Karpas-422 (cell line): Measurements from ENCODE around the gene REC8. TPM values are rescaled to one million over a fixed set of nuclear protein-coding genes. Genes with fewer than 3 reads are reported as not detected.

ENCODE experiments used
- DNase-seq: peaks from one replicate; pipeline ENCODE4 v3.0.0-alpha.2; 2015
- H2AFZ ChIP-seq: fragments of 200-600 bp; sonication (generic); 2 replicates; pipeline ENCODE4 v1.6.1; 2014; ENCODE audit warnings: antibody characterized with exemption, low read length, mixed read lengths
- H3K27ac ChIP-seq: fragments of 200-600 bp; sonication (generic); 2 replicates; pipeline ENCODE4 v1.5.1; 2014; ENCODE audit warnings: mild to moderate bottlenecking, low read length, moderate library complexity
- H3K27me3 ChIP-seq: fragments of 200-600 bp; sonication (generic); 2 replicates; pipeline ENCODE4 v1.6.1; 2014; ENCODE audit warnings: low read length, mixed read lengths
- H3K36me3 ChIP-seq: fragments of 200-600 bp; sonication (generic); 2 replicates; pipeline ENCODE4 v1.6.1; 2014; ENCODE audit warnings: low read length, mixed read lengths; ENCODE audit not compliant: insufficient read depth
- H3K4me1 ChIP-seq: fragments of 200-600 bp; sonication (generic); 2 replicates; pipeline ENCODE4 v1.6.1; 2014; ENCODE audit warnings: mild to moderate bottlenecking, low read length, mixed read lengths
- H3K4me2 ChIP-seq: fragments of 200-600 bp; sonication (generic); 2 replicates; pipeline ENCODE4 v1.6.1; 2014; ENCODE audit warnings: low read length, low read depth, mild to moderate bottlenecking; ENCODE audit not compliant: poor library complexity, severe bottlenecking
- H3K4me3 ChIP-seq: fragments of 200-600 bp; sonication (generic); 2 replicates; pipeline ENCODE4 v1.5.1; 2014; ENCODE audit warnings: mild to moderate bottlenecking, antibody characterized with exemption, low read length, mixed read lengths
- H3K79me2 ChIP-seq: fragments of 200-600 bp; sonication (generic); 2 replicates; pipeline ENCODE4 v1.6.1; 2014; ENCODE audit warnings: mild to moderate bottlenecking, low read length, mixed read lengths
- H3K9ac ChIP-seq: fragments of 200-600 bp; sonication (generic); 2 replicates; pipeline ENCODE4 v1.6.0; 2014; ENCODE audit warnings: low read length
- H3K9me2 ChIP-seq: fragments of 200-600 bp; sonication (generic), shearing (Covaris generic); replicated peaks from 2 replicates; pipeline ENCODE4 v1.6.0; 2014; ENCODE audit warnings: mild to moderate bottlenecking, low read length, moderate library complexity; ENCODE audit not compliant: insufficient read depth
- H3K9me3 ChIP-seq: fragments of 300-700, 200-600 bp; sonication (generic); 2 replicates; pipeline ENCODE4 v1.6.1; 2014; ENCODE audit warnings: low read length, mixed read lengths
- H4K20me1 ChIP-seq: fragments of 200-600 bp; sonication (generic); 2 replicates; pipeline ENCODE4 v1.6.1; 2014; ENCODE audit warnings: mild to moderate bottlenecking, antibody characterized with exemption, low read length, low read depth; ENCODE audit not compliant: insufficient read depth
- small RNA-seq: library from RNA; depleted of rRNA; stranded (forward); fragments of <200 nt; gene quantifications from one replicate; pipeline ENCODE3, GENCODE V24; 2014
- total RNA-seq: library from RNA; depleted of rRNA; stranded (reverse); fragments of >200 nt; shearing (Covaris generic); gene quantifications from 2 replicates; pipeline ENCODE4 v1.2.3, GENCODE V29; 2014; ENCODE audit warnings: low replicate concordance; rRNA removed

REC8 gene
- total RNA-seq, 1 experiment from 2014 or later: 22.1 TPM

DNA sequence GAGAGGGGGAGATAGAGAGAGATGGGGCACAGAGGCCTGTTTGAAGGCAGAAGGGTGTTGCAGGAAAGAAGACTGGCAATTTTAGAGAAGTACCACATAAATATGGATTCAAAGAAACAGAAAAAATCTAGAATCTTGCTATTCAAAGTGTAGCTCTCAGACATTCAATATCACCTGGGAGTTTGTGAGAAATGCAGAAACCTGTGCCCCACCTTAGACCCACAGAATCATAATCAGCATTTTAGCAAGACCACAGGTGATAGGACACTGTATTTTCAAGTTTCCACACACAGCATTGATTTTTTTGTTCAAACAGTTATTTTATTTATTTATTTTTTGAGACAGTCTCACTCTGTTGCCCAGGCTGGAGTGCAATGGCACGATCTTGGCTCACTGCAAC is 57.0 kb downstream of the REC8 start:
- H3K9me2 ChIP-seq: no peaks in the 10 kb centered on the region
- no peak overlapping the region for H3K4me3 ChIP-seq
- H3K27ac ChIP-seq: no peak overlapping the region
- H3K9ac ChIP-seq: no peak overlapping the region
- DNase-seq: no peak
- peaks cover 3% of the 10 kb centered on the region; the same call in 1 of the 2 replicates for H4K20me1 ChIP-seq
- peaks cover 91% of the 10 kb centered on the region for H3K79me2 ChIP-seq
- H3K9me3 ChIP-seq: no peaks in the 10 kb centered on the region
- peaks cover 7% of the 10 kb centered on the region; the same call in 1 of the 2 replicates for H3K36me3 ChIP-seq
- peaks cover 16% of the 10 kb centered on the region for H3K4me1 ChIP-seq
- H3K4me2 ChIP-seq: no peak overlapping the region
- no peak overlapping the region for H2AFZ ChIP-seq
- no peaks in the 10 kb centered on the region for H3K27me3 ChIP-seq

Small RNA genes within 50 kb of the gene (small RNA-seq; reads per million reads assigned to genes)
- not detected for gene AL136295.4
- gene CHMP4A: 0.28 reads per million
- 0.95 reads per million, percentile 28 among the genes with 10 or more reads in this experiment for gene IPO4
- gene IRF9: 0.43 reads per million, percentile 6 among the genes with 10 or more reads in this experiment
- not detected for gene MDP1
- gene RNA5SP383: 0.47 reads per million, percentile 8 among the genes with 10 or more reads in this experiment

Other genes with a start within 250 kb of the REC8 start
- gene DHRS4, start 218.3 kb upstream of the REC8 start, total RNA-seq: 63.8 and 175 TPM in 2 replicates
- 53.7 and 66.1 TPM in 2 replicates for gene DHRS4L2, start 183.2 kb upstream of the REC8 start, total RNA-seq
- gene CARMIL3, start 120.1 kb upstream of the REC8 start, total RNA-seq: 58.4 and 110 TPM in 2 replicates
- gene CPNE6, start 100.5 kb upstream of the REC8 start, total RNA-seq: 0.04 and 1.3 TPM in 2 replicates
- gene PCK2, start 77.8 kb upstream of the REC8 start, total RNA-seq: 106 and 151 TPM in 2 replicates
- 93.5 and 103 TPM in 2 replicates for gene DCAF11, start 57.3 kb upstream of the REC8 start, total RNA-seq
- gene NRL, start 57.1 kb upstream of the REC8 start, total RNA-seq: 1.5 and 2.5 TPM in 2 replicates
- gene FITM1, start 41.4 kb upstream of the REC8 start, total RNA-seq: 0.89 and 1.6 TPM in 2 replicates
- gene PSME1, start 35.9 kb upstream of the REC8 start, total RNA-seq: 435 and 452 TPM in 2 replicates
- gene EMC9, start 30.5 kb upstream of the REC8 start, total RNA-seq: 35.3 and 95.4 TPM in 2 replicates
- 469 and 536 TPM in 2 replicates for gene PSME2, start 25.5 kb upstream of the REC8 start, total RNA-seq
- gene RNF31, start 24.6 kb upstream of the REC8 start, total RNA-seq: 82.0 and 153 TPM in 2 replicates
- gene IRF9, start 10.8 kb upstream of the REC8 start, total RNA-seq: 72.7 and 79.8 TPM in 2 replicates
- gene IPO4, start 16.7 kb downstream of the REC8 start, total RNA-seq: 48.9 and 118 TPM in 2 replicates
- gene TM9SF1, start 23.4 kb downstream of the REC8 start, total RNA-seq: 31.3 and 49.0 TPM in 2 replicates
- 4.2 TPM in 1 of 2 replicates, not detected in the other for gene TSSK4, start 33.6 kb downstream of the REC8 start, total RNA-seq
- gene CHMP4A, start 41.4 kb downstream of the REC8 start, total RNA-seq: 36.8 and 94.6 TPM in 2 replicates
- gene MDP1, start 44.0 kb downstream of the REC8 start, total RNA-seq: 30.7 and 35.4 TPM in 2 replicates
- gene NEDD8, start 60.3 kb downstream of the REC8 start, total RNA-seq: 293 and 323 TPM in 2 replicates
- gene GMPR2, start 60.8 kb downstream of the REC8 start, total RNA-seq: 132 and 164 TPM in 2 replicates
- 81.1 and 104 TPM in 2 replicates for gene TINF2, start 70.5 kb downstream of the REC8 start, total RNA-seq
- gene TGM1, start 91.1 kb downstream of the REC8 start, total RNA-seq: 1.3 and 5.2 TPM in 2 replicates
- gene RABGGTA, start 99.5 kb downstream of the REC8 start, total RNA-seq: 45.1 and 64.1 TPM in 2 replicates
- 27.1 and 35.9 TPM in 2 replicates for gene DHRS1, start 127.7 kb downstream of the REC8 start, total RNA-seq
- 42.0 and 44.7 TPM in 2 replicates for gene NOP9, start 127.8 kb downstream of the REC8 start, total RNA-seq
- gene CIDEB, start 135.9 kb downstream of the REC8 start, total RNA-seq: 7.1 and 9.9 TPM in 2 replicates
- gene LTB4R2, start 138.1 kb downstream of the REC8 start, total RNA-seq: 12.9 and 41.5 TPM in 2 replicates
- 26.6 and 29.6 TPM in 2 replicates for gene LTB4R, start 139.4 kb downstream of the REC8 start, total RNA-seq
- gene ADCY4, start 163.0 kb downstream of the REC8 start, total RNA-seq: 0.07 and 0.69 TPM in 2 replicates
- gene RIPK3, start 167.9 kb downstream of the REC8 start, total RNA-seq: 1.6 and 2.3 TPM in 2 replicates
- 17.1 and 19.9 TPM in 2 replicates for gene NFATC4, start 196.1 kb downstream of the REC8 start, total RNA-seq
- gene NYNRIN, start 226.9 kb downstream of the REC8 start, total RNA-seq: not detected in 2 replicates